GM18951 (cell line): Measurements from ENCODE around the gene EDA2R.

Experiments used
- POLR2A ChIP-seq: IDR thresholded peaks from 4 replicates; pipeline ENCODE4 v1.6.1; 2011; ENCODE audit warnings: mild to moderate bottlenecking; ENCODE audit not compliant: insufficient read length, insufficient read depth; ENCODE audit errors: extremely low read depth
- in situ Hi-C: fragments of 300-500 bp; cut with MboI; formaldehyde crosslinking; loops from one replicate; pipeline ENCODE4 v1.12.0; 2022; ENCODE audit warnings: low sequenced_read_pairs, mixed read lengths, inconsistent platforms; ENCODE audit not compliant: unreplicated experiment

The EDA2R gene

GRCh38 chrX:66632473-66632872, 6.4 kb downstream of the EDA2R start:
- in situ Hi-C loops, result no loop called here
- no peak for TF ChIP-seq POLR2A

GRCh38 chrX:66625525-66625924, 13.4 kb downstream of the EDA2R start:
- no peak for TF ChIP-seq POLR2A
- in situ Hi-C loops, result no loop called here

- no peak for TF ChIP-seq POLR2A
- in situ Hi-C loops, result no loop called here
Observed at GRCh38 chrX:66622209-66622608, 16.7 kb downstream of the EDA2R start.

- in situ Hi-C loops, result no loop called here
- TF ChIP-seq POLR2A, result no peak
Observed at GRCh38 chrX:66616944-66617343, 21.9 kb downstream of the EDA2R start.

- in situ Hi-C loops, result no loop called here
- no peak for TF ChIP-seq POLR2A
Observed at GRCh38 chrX:66602381-66602938, 36.4 kb downstream of the EDA2R start.

GRCh38 chrX:66601522-66601921, 37.4 kb downstream of the EDA2R start:
- in situ Hi-C loops, result no loop called here
- no peak for TF ChIP-seq POLR2A

DNA sequence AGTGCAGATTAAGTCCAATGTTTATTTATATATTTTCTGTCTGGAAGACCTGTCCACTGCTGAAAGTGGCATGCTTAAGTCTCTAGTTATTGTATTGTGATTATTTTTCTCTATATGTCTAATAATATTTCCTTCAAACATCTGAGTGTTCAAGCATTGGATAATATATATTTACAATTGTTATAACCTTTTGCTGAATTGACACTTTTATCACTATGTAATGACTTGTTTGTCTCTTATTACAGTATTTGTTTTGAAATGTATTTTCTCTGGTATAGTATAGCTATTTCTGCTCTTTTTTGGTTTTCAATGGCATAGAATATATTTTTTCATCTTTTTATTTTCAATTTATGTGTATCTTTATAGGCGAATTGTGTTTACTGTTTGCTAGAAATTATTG, 59.7 kb downstream of the EDA2R start:
- no peak for TF ChIP-seq POLR2A
- in situ Hi-C loops, result no loop called here

GRCh38 chrX:66553973-66554372, 84.9 kb downstream of the EDA2R start:
- TF ChIP-seq POLR2A, result no peak
- in situ Hi-C loops, result no loop called here

DNA sequence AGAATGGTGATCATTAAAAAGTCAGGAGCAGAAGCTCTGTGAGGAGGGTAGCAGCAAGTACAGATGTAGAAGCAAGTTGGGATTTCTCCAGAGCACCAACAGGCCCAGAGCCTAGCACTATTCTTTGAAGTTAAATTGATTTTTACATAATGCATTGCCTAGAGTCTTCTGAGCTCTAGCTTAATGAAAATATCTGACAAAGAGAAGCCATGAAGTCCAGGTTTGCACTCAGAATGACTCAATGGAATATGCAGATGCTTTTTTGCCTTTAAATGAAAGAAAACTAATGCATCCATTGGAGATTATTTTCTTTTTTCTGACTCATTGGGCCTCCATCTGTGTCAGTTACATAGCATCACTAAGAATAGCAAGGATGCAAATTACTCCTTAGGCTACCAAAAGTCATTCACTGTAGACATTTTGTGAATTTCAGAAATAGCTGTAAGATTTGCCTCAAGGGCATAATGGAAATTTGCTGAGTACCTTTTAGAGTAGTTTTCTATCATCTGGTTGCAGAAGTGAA, 91.0 kb downstream of the EDA2R start:
- in situ Hi-C loops, result no loop called here
- TF ChIP-seq POLR2A, result no peak
